ENCODE results near the gene RPS10.

Gene RPS10
- total RNA-seq = 16.1 to 21.2 reads per million in 2 donors

DNA sequence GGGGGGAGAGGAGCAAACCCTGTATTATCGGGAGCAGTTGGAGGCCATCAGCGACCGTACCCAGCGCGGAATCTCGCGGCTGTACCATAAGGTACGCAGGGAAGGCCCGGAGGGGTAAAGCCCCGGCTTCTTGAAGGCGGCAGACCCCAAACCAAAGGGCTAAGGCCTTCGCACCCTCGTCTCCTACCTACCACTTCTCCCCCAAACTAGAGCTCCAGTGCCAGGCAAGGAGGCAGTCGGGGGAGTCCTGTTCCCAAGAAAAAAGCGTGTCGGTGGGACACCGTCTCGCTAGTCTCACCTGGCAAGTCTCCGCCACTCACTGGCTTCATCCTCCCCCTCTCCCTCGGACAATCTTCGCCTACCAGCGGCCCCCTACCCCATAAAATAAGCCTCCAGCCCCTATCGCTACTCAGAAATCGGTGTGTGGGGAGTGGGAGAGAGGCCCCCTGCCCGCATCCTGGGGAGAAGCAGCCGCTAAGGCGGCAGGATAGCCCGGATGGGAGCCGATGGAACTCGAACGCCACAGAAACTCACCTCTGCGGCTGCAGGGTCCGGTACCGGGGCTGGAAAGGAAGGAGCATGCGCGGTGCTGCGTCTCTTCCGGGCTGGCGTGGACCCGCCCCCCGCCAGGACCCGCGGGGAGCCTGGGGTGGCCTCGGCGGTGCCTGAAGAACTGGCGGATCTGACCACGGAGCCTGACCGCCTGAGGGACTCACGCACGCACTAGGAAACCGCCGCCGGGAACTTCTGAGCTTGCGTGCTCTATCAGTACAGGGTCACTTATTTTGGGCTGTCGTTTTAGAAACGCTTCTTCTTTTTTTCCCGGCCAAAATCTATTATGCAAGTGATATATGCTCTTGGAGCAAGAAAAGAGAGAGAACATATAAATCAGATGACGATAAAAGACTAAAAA, at the start of gene RPS10:
Gene RPS10, minus strand, starts transcription at position 572 of the 913 bp plus-strand sequence. CDS start 848 bp downstream, outside the sequence.
- peak; percentile 78 to 91 (median 82) for DNase-seq

DNA sequence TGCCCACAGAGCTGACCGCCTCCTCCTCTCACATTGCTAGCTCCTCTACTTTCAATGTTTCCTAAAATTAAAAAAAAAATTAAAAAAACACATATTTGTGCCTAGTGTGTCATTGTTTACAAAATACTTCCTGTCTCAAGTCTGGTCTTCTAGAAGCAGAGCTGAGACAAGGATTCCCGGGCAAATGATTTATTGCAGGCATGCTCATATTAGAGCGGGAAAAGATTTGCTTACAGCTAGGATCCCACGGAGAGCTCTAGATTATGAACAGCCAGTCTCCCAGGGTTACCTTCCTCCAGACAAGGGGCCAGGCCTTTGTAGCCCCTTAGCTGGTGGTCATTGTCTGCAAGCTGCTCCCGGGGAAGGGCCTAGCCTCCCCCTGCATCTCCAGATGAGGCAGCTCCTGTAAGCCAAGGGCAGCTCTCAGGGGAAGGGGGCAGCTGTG, 49.4 kb upstream of the RPS10 start:
- DNase-seq = no peak

DNA sequence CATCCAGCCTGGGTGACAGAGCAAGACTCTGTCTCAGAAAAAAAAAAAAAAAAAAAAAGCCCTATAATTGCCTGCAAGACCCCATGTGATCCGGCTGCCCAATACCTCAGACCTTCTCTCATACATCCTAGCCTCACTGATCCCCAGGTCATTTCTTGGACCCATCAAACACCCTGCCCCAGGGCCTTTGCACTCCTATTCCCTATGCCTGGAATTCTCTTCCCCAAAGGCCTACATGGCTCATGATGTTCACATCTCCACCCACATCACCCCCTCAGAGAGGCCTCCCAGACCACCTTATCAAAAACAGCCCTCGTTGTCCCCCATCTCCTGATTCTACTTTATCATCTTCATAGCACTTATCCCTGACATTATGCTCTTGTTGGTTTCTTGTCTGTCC, 48.9 kb upstream of the RPS10 start:
- DNase-seq = no peak

DNA sequence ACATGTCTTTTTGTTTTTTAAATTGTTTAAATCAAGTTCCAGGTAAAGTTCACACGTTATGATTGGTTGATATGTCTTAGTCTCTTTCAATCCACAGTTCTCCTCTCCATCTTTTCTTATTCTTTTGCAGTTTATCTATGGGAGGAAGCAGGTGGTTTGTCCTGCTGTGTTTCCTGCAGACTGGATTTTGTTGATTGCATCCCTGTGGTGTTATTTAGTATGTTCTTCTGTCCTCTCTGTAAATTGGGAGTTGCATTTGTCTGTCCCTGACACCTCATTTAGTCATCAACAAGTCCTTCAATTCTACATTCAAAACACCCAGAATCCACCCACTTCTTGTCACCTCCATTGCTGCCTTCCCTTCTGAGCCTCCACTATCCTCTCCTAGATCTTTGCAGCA, 48.1 kb upstream of the RPS10 start:
- DNase-seq = no peak

DNA sequence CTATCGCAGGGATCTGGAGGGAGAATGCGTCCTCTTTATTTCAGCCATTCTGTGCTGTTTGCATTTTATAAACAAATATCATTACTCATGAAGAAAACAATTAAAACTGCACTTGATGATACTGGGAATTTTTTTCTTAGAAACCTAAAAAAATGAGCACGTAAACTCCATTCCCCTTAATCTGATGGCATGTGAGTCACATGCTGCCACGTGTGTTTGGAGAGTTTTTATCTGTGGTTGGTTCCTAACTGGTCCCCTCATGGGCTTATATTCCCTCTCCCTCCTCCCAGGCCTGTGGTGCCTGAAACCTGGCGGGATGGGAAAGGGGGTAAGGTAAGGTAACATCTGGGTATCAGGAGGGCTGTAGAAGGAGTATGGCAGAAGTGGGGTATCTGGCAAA, 46.6 kb upstream of the RPS10 start:
- DNase-seq = no peak

DNA sequence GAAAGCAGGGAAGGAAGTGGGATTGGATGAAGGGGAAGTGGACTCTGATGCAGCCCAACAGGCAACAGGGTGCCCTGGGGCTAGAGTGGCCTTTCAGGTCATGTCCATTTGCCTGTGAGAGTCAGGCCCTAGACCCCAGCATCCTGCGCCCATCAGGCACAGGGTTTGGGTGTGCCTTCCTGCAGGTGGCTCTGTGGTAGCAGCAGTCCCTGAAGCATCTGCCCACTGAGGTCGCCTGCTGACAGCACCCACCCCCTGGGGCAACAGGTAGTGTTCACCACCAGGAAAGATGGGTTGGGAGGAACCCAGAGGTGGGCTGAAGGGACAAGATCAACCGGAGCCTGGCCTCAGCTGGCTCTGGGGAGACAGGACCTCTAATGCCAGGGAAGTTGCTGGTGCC, 43.6 kb upstream of the RPS10 start:
- no peak for DNase-seq

DNA sequence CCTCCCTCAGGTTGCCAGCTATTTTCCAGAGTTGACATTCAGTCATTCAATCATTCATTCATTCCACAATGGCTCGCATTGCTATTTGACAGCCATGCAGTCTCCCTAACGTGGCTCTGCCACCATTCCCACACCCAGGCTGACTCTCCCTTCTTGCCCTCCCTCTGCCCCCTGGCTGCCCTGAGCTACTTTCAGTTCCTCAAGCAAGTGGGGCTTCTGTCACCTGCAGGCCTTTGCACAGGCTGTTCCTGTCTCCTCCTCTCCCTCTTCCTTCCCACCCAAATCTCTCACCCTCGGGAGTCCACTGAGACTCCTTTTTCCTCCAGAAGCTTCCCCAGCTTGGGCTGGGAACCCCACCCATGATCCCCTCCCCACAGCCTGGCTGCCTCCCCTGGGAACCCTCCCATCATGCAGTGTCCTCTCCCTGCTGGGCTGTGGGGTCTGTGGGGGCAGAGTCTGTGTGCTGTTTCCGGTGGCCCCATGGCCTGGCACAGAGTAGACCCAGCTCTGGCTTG, 42.6 kb upstream of the RPS10 start:
- DNase-seq = no peak

DNA sequence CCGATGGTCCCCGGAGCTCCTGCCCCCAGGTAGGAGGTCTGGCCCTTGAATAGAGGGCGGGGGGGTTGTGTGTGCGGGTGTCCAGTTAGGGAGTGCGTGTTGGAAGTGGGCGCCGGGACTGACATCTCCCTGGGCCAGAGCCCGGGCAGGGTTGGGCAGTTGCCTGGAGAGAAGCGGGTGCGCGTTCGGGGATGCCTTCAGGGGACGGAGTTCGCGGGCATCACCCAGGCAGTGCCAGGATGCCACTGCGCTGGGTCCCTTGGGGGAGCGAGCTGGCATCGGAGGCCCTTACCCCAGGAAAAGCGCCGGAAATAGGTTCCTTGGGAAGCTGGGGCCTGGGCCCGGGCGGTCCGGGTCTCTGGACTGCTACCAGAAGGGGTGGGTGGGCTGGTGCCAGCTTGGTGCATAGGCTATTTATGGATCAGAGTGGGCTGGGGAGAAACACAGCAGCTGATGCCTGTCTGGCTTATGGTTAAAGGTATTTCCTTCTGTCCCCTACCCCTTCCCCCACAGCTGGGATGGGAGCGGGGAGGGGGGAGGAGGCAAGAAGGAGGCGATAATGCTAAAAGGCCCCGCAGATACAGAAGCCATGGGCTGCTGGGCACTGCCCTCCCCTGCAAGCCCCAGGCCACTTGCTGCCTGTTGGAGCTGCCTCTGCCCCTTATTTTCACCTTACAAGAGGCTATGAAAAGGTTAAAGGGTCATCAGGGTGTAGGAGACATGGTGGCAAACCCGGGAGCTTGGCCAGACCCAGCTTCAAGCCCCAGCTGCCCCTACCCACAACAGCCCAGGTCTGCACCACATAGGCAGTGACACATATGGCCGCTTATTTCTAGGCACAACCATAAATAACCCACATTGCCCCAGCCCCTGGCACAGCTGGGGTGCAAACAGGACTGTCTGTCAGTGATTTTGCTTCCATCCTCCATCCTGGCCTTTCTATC, 40.6 kb upstream of the RPS10 start:
- DNase-seq = no peak

DNA sequence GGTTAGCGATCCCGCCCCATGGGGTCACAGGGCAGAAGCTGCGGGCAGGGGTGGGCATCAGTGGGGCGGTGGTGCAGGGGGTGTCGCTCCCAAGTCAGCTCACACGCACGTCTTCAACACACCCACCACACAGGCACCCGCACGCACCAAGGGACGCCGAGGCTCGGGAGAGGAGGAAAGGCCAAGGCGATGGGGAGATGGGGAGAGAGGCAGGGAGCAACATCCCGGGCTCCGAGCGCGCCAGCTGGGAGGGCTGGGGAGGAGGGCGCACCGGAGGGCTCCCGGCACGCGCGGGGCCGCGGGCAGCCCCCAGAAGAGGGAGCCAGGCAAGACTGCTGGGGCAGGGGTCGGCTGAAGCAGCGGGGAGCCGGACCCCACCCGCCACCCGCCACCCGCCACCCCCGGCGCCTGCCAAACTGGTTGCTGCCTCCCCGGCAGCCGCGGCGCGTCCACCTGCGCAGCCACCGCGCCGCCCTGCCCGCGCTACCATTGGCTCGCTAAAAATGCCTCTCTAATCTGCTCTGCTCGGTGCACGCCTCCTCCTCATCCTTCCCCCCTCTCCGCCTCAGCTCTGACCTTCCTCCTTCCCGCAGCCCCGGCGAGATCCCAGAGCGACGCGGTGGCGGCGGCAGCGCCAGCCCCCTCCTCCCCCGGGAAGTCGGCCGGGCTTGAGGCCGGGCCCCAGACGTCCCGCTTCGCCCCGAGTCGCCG, 39.8 kb upstream of the RPS10 start, which contains the start of gene PACSIN1:
Gene PACSIN1, plus strand, starts transcription at position 546 of the 711 bp plus-strand sequence. CDS start 60,230 bp downstream, outside the sequence.
- DNase-seq = peak in 2 of 5 experiments; percentile 9 to 39

DNA sequence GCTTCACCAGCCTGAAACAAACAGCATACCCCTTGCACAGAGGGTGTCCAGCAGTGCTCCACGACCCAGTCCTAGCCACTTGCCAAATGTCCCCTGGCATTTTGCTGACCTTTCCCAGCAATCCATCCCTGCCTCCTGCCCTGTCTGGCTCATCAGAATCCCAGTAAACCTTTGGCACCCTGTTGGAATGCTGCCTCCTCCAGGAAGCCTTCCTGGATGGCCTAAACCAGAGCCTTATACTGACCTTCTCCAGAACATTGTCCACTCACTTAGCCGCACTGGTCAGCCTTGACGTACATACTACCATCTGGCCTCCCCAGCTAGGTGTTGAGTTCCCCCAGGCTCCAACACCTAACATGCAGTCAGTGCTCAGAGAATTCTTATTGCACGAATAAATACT, 38.0 kb upstream of the RPS10 start:
- no peak for DNase-seq

DNA sequence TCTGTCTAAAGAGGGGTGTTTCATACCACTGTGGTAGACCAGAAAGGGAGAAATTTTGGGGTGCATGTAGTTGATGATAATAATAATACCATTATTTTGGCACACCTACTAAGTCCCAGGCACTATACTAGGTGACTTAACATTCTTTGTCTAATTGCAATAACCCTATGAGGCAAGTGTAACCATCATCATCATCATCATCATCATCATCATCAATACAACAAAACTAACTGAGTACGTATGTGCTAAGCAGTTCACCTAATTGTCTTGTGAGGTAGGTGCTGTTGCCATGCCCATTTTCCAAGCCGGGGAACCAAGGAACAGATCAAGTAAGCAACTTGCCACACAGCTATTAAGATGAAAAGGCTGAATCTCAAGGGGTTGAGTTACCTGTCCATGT, 37.4 kb upstream of the RPS10 start:
- no peak for DNase-seq

DNA sequence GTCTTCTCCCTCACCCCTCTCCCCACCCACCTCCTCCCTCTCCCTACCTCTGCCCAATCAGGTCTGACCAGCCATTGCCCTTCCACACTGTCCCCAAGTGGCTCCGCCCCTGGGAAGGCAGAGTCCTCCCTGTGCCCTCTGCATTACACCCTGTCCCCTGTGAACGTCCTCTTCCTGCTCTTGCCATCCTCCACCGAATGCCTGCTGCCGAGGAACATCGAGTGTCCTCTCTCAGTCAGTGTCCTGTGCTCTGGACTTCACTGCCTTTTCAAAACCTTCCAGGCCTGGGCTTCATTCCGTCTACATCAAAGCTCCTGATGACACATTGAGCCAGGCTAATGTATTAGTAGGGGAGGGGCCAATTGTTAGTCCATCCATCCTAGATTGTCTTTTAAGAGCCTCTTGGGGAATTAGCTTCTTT, 36.7 kb upstream of the RPS10 start:
- DNase-seq = no peak

DNA sequence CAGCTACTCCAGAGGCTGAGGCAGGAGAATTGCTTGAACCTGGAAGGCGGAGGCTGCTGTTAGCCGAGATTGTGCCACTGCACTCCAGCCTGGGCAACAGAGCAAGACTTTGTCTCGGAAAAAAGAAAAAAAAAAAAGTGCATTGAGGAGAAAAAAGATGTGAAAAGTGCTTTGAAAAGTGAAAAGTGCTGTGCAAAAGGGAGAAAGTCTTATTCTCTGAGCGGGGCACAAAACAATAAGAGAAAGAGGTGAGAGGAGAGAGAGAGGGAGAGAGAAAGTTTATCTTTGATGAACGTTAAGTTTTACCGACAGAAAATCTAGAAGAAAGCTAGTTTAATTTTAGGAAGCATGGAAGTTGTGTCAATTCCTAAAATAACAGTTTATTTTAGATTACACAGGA, 36.1 kb upstream of the RPS10 start:
- no peak for DNase-seq

DNA sequence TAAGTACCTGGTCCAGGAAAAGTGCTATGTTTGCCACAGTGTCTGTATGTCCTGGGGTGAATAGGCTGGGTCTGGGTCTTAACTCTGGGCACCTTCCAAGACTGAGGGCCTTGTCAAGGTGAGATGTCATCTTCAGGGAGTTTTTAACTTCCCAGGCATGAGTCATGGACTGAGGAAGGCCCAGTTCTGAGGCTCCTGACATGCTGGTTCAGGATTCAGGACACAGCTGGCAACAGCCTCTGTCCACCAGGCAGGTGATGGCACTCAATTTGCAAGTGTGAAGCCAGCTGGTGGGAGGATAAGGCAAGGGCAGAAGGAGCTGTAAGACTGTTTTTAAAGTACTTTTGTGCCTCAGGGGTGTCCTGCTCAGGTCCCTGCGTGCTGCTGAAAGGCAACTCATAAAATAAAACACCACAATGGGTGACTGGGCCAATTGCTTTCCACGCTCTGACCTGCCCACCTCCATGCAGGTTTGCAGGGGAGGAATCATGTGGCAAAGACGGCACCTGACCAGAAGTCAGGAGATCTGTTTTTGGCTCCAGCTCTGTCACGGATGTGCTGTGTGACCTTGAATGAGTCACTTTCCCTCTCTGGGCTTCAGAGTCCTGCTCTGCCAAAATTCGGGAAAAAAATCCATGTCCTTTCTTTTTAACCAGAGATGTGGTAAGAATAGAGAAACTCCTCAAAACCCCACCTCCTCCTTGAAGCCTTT, 35.1 kb upstream of the RPS10 start:
- DNase-seq = no peak

DNA sequence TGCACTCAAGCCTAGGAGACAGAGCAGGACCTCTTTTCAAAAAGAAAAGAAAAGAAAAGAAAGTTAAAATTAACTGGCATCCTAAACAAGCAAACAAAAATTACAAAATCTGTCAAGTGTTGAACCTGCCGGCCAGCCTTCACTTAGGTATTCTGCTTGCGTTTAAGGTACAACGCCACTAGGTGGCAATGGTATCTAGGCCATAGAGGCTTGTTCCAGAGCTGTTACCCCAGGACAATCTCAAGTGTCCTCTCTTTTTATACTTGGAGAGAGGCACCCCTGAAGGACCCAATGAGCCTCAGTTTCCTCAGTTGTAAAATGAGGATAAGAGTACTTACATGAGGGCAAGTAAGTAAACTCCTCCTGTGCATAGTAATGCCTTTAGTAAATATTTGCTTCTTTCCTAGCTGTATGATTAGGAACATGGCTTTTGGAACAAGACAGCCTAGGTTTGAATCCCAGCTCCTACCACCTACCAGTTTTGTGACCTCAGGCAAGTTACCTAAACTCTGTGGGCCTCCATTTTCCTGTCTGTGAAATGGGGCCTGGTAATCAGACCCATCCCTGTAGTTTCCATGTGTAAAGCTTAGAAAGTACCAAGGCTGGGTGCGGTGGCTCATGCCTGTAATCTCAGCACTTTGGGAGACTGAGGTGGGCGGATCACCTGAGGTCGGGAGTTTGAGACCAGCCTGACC, 34.2 kb upstream of the RPS10 start:
- DNase-seq = peak in 4 of 5 experiments; percentile 17 to 63 (median 28)

DNA sequence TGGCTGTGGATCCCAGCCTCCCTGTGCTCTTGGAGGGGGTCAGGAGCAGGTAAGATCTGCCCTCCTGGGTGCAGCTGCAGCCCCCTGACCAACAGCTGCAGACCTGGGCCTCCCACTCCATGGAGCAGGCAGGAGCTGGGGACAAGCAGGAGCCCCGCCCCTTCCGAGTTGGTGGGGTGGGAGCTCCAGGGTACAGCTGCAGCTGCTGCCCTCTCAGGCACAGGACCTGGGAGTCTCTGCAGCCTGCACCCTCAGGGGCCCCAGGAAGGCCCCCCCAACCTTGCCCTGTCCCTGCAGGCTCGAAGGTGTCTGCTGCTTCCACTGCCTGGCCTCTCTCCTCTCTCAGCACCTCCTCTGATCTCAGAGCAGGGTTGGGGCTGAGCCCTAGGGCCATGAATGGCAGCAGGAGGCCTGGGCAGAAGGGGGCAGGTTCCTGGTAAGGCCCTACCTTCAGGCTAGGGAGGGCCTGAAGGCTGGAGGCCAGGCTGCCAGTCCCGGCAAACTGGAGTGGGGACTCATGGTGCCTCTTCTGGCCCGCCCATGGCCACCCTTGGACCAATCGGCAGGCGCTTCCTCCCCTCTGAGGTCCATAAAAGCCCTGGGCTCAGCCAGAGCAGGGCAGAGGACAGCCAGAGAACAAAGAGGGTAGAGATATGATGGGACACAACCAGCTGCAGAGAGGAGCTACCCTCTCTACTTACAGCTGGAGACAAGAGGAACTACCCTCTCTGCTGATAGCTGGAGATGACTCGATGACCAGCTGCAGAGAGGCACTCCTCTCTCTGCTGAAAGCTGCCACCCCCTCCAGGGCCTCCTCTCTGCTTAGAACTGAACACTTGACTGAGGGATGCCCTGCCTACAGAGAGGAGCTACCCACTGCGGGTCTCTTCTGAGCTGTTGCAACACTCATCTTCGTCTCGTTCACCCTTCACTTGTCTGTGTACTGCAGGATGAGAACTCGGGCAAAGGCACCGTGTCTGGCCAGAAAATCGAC, 32.2 kb upstream of the RPS10 start:
- no peak for DNase-seq

DNA sequence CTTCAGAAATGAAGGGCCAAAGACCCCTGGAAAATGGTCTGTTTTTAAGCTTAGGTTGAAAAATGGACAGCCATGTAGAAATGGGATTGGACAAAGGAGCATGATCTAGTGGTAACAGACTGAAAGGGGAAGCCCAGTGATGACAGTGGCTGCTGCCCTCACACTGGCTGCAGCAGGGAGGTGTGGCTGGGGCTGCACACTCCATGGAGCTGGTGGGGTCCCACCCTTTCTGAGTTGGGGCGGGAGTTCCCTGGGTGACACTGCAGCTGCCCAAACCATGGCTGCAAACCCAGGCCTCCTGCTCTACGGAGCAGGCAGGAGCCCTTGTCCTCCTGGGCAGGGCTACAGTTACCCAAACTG, 31.5 kb upstream of the RPS10 start:
- DNase-seq = no peak

DNA sequence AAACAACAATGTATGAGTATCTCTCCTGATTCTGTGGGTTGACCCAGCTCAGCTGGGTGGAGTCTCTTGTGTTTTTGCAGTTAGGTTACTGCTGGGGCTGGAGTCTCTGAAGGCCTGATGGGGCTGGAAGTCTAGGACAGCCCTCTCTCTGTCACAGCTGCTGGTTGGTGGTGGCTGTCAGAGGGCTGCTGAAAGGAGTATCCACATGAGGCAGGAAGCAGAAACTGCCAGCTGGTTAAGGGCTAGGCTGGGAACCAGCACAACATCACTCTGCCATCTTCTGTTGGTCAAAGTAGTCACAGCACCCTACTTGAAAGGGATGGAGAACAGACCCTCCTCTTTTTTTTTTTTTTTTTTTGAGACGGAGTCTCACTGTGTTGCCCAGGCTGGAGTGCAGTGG, 30.0 kb upstream of the RPS10 start:
- DNase-seq = peak in 1 of 5 experiments; percentile 24

DNA sequence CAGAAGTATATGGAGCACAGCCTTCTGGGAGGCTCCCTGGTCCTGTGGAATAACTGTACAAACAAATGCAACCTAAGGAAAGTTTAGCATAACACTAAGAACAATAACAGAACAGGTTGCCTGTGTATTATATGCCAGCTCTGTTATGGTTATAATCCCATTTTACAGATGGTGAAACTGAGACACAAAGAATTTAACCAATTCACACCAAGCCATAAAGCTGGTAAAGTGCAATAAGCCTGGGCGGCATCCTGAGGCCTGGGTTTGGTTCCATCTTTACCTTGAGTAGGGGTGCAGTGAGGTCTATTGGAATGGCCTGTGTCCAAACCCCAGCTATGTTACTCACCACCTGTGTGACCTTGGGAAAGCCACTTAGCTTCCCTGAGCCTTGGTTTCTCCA, 25.3 kb upstream of the RPS10 start:
- DNase-seq = no peak

DNA sequence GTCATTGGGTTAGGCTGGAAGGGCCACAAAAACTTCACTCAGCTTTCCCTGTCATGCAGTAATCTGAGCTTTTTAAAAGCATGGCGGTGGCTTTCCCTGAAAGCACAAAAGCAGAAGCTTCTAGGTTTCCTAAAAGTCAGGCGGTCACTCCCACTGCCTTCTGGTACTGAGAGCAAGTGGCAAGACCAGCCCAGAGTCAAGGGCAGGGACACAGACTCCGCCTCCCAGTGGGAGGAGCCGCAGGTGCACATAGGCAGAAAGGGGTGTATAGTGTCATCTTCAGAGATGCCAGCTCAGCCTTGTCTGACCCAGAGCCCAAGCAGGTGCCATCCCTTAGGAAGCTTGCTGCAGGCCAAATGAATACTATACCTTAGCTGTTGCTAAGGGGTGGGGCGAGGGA, 22.0 kb upstream of the RPS10 start:
- DNase-seq = no peak

All from T-helper 2 cell (primary cell).